DMS 273 (cell line): Measurements from ENCODE around the gene TMEM123.

Source experiments
- DNase-seq: peaks from one replicate; lab custom pipeline; 2025; ENCODE audit not compliant: unreplicated experiment; lab: John Stamatoyannopoulos, UW

TMEM123 gene, protein sequence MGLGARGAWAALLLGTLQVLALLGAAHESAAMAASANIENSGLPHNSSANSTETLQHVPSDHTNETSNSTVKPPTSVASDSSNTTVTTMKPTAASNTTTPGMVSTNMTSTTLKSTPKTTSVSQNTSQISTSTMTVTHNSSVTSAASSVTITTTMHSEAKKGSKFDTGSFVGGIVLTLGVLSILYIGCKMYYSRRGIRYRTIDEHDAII

GRCh38 chr11:102452461-102453301, at the start of gene TMEM123:
Gene TMEM123, minus strand, starts transcription at chr11:102452765. Its CDS starts 142 bp downstream, at chr11:102452623.
- peak; percentile 84 for DNase-seq

DNA sequence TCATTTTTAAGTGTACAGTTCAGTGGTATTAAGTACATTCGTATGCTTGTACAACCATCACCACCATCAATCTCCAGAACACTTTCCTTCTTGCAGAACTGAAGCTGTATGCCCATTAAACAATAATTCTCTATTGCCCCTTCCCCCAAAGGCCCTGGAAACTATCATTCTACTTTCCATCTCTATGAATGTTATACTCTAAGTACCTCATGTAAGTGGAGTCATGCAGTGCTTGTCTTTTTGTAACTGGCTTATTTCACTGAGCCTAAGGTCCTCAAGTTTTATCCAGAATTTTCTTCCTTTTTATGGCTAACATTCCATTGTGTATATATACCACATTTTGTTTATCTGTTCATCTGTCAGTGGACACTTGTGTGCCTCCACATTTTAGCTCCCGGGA, 48.3 kb upstream of the TMEM123 start:
- DNase-seq = no peak

DNA sequence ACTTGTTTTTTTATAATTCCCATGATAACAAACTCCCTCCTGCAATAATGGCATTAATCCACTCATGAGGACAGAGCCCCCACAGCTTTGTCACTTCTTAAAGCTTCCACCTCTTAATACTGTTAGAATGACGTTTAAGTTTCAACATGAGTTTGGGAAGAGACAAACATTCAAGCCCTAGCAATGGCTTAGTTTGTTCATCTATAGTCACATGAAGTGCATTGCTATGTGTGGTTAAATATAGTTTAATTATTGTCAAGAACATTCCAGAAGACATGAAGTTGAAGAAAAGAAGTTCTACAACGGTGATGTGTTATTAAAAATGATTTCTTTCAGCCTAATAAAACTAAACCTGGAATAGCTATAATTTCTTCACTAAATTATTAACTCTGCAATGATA, 47.4 kb upstream of the TMEM123 start:
- no peak for DNase-seq

DNA sequence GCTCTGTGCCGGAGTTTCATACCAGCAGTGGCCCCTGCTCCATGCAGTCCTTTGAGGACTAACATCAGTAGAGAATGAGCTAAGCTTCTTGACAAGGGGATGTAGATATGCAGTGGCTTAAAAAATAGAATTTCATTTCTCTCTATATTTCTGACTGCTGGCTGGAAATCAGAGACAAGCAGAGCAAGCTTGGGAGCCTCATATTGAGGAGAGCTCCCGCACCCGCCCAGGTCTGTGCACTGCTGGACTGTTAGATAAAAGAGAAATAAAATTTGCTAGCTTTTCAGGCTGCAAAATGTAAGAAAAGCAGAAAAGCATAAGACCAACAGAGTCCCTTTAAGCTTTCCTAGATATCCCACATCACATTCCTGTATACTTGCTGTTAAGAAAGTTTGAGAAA, 46.6 kb upstream of the TMEM123 start:
- DNase-seq = no peak

GRCh38 chr11:102497061-102497460, 44.5 kb upstream of the TMEM123 start:
- no peak for DNase-seq

GRCh38 chr11:102495161-102496042, 42.8 kb upstream of the TMEM123 start:
- peak; percentile 79 for DNase-seq

GRCh38 chr11:102494216-102494615, 41.7 kb upstream of the TMEM123 start:
- no peak for DNase-seq

- no peak for DNase-seq
Observed at GRCh38 chr11:102493524-102493923, 41.0 kb upstream of the TMEM123 start.

GRCh38 chr11:102491969-102492368, 39.4 kb upstream of the TMEM123 start:
- no peak for DNase-seq

GRCh38 chr11:102489186-102490145, 36.9 kb upstream of the TMEM123 start:
- no peak for DNase-seq

DNA sequence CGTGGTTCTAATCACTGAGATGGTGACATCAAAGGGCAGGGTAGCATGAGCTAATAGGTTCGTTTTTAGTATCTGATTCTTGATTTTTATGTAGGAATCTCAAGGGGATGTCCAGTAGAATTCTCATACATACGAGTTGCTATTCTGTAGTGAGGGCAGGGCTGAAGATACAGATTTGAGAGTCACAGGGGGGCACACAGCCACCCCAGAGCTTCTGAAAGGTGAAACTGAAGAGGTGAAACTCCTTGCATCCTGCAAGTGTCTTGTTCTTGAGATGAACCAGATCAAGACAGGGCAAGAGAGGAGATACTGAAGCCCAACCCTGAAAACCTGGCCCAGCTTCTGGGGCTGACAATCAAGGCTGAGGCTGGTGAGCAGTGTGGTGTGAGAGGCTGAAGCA, 35.6 kb upstream of the TMEM123 start:
- DNase-seq = no peak

DNA sequence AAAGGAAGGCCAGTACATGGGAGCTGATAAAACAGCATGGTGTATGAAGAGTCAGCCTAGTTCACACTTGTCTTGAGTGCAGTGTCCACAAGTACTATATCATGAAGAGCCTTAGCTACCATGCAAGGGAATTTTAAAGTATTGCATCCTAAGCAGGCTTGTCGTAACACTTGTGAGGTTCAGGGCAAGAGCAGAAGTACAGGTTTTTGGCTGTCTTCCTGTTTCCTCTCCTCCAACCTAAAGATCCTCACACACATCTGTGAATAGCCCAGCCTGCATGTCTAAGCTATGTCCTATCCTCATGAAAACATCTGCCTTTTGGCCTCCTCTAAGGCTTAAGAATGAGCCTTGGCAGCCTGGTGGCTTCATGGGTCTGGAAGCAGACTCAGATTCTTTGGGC, 34.6 kb upstream of the TMEM123 start:
- DNase-seq = no peak

- DNase-seq = no peak
Observed at GRCh38 chr11:102486584-102486983, 34.0 kb upstream of the TMEM123 start.

GRCh38 chr11:102485095-102485722, 32.6 kb upstream of the TMEM123 start:
- no peak for DNase-seq

GRCh38 chr11:102482433-102482832, 29.9 kb upstream of the TMEM123 start:
- no peak for DNase-seq

GRCh38 chr11:102479733-102480132, 27.2 kb upstream of the TMEM123 start:
- DNase-seq = no peak

DNA sequence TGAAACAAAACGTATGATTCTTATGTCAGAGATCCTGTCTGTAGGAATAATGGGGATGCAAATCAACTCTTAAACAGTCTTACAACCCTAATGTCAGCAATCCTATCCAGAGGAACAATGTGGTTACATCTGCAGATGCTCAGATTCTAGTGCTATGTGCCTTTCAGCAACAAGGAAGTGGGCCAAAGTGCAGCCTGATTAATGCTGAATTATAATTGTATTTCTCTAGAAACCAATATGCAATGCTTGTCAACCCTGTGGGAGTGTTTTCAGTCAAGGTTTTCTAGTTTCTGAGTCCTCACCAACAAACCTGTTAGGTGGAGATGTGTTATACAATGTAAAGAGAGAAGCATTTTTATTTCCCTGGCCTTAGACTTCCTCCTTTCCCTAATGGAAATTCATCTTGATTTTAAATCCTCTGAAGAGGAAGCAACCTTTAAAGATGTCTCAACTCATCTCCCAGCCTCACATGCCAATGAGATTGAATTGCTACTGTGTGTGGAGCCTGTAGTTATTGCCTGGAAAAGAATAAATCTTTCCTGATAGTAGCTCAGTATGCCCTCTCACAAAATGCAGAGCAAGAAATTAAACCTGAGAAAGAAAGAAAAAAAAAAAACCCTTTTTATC, 26.2 kb upstream of the TMEM123 start:
- no peak for DNase-seq

- peak; percentile 3 for DNase-seq
Observed at GRCh38 chr11:102476812-102477211, 24.2 kb upstream of the TMEM123 start.

DNA sequence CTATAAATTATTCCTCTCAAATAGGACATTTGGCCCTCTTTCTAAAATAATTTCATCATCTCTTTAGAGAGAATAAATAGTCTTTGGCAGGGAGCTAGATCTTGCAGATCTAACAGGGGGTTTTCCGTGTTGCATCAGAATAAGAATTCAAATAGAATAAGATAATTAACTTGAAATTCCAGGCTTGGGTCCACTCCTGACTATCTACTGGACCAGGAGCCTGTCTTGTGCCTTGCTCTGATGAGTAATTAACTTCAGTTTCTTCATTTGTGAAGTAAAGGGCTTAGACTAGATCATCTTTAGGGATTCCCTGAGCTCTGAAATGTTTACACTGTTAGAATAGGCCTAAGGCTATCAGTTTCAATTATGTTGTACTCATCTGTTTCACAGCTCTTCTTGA, 23.5 kb upstream of the TMEM123 start:
- DNase-seq = no peak
